ENCODE results near the gene VSTM2B. TPM values are rescaled to one million over a fixed set of nuclear protein-coding genes. Genes with fewer than 3 reads are reported as not detected.

VSTM2B gene
- polyA plus RNA-seq, 4 donors: 0.19 to 0.65 (median 0.45) TPM

GRCh38 chr19:29562299-29563297 lies 36.8 kb downstream of the VSTM2B start:
- no peak for DNase-seq (ENCODE audit: low read depth in 4 of 4, low spot score in 3 of 4)

DNA sequence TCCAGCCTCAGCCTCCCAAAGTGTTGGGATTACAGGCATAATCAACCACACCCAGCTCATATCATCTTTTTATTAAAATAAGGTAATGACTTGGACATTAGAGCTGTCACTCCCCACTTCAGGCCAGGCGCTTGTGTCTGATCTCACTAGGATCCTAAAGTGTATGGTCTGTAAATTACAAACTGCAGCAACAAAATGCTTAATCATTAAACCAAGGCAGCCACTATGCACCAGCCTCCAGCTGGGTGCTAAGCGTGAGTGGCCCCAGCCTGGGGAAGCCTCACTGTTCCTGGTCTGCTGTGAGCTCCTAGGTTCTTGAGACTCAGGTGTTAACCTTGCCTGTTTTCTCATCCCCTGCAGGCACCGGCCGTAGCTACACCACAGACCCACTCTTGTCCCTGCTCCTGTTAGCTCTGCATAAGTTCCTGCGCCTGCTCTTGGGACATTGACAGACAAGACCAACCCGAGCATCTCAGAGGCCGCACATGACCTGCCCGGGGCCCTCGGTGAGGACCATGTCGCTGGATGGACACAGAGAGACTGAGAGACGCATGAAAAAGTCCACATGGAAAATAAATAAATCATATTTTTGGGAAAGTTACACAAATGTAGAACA lies 37.8 kb downstream of the VSTM2B start:
- DNase-seq (ENCODE audit: low read depth in 4 of 4, low spot score in 3 of 4): no peak

- DNase-seq (ENCODE audit: low read depth in 4 of 4, low spot score in 3 of 4): no peak
Measured at GRCh38 chr19:29564574-29565005, 38.8 kb downstream of the VSTM2B start.

DNA sequence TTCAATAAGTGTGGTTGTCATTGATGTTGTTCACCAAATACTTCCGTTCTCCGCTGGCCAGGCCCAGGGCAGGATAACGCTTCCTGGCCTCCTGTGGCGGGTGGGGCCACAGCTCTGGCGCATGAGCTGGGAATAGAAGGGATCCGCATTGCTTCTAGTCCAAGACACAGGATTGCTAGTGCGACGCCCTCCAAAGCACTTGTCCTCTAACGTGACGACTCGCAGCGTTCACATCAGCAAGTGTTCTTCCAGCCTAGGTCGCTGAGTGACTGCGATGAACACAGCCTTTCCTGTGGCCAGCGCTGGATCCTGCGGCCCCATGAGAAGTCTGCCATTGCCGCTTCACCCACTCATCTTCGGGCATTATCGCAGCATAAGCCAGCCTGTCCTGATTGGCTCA lies 39.4 kb downstream of the VSTM2B start:
- no peak for DNase-seq (ENCODE audit: low read depth in 4 of 4, low spot score in 3 of 4)

DNA sequence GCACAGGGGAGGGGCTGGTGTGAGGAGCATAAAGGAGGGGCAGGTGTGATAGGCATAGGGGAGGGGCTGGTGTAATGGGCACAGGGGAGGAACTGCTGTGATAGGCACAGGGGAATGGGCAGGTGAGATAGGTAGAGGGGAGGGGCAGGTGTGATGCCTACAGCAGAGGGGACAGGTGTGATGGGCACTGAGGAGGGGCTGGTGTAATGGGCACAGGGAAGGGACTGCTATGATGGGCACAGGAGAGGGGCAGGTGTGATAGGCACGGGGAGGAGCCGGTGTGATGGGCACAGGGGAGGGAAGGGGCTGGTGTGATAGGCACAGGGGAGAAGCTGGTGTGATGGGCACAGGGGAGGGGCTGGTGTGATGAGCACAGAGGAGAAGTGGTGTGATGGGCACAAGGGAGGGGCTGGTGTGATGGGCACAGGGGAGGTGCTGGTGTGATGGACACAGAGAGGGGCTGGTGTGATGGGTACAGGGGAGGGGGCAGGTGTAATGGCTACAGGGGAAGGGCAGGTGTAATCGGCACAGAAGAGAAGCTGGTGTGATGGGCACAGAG lies 40.8 kb downstream of the VSTM2B start:
- DNase-seq (ENCODE audit: low read depth in 4 of 4, low spot score in 3 of 4): no peak

- DNase-seq (ENCODE audit: low read depth in 4 of 4, low spot score in 3 of 4): no peak
Measured at GRCh38 chr19:29567366-29567915, 41.6 kb downstream of the VSTM2B start.

GRCh38 chr19:29568036-29569025 lies 42.5 kb downstream of the VSTM2B start:
- no peak for DNase-seq (ENCODE audit: low read depth in 4 of 4, low spot score in 3 of 4)

GRCh38 chr19:29569038-29569911 lies 43.5 kb downstream of the VSTM2B start:
- DNase-seq (ENCODE audit: low read depth in 4 of 4, low spot score in 3 of 4): no peak

DNA sequence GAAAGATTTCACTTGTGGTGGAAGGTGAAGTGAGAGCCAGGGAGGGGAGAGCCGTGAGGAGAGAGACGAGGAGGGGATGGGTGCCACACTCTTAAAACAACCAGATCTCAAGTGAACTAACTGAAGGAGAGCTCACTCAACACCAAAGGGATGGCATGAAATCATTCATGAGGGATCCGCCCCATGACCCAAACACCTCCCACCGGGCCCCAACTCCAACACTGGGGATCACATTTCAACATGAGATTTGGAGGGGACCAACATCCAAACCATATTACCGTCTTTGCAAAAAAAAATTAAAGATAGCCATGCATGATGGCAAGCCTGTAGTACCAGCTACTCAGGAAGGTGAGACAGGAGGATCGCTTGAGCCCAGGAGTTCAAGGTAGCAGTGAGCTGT lies 45.4 kb downstream of the VSTM2B start:
- no peak for DNase-seq (ENCODE audit: low read depth in 4 of 4, low spot score in 3 of 4)

GRCh38 chr19:29573486-29573885 lies 47.7 kb downstream of the VSTM2B start:
- no peak for DNase-seq (ENCODE audit: low read depth in 4 of 4, low spot score in 3 of 4)

- DNase-seq (ENCODE audit: low read depth in 4 of 4, low spot score in 3 of 4): no peak
Measured at GRCh38 chr19:29574510-29574909, 48.7 kb downstream of the VSTM2B start.

- no peak for DNase-seq (ENCODE audit: low read depth in 4 of 4, low spot score in 3 of 4)
Measured at GRCh38 chr19:29576046-29576606, 50.3 kb downstream of the VSTM2B start.

DNA sequence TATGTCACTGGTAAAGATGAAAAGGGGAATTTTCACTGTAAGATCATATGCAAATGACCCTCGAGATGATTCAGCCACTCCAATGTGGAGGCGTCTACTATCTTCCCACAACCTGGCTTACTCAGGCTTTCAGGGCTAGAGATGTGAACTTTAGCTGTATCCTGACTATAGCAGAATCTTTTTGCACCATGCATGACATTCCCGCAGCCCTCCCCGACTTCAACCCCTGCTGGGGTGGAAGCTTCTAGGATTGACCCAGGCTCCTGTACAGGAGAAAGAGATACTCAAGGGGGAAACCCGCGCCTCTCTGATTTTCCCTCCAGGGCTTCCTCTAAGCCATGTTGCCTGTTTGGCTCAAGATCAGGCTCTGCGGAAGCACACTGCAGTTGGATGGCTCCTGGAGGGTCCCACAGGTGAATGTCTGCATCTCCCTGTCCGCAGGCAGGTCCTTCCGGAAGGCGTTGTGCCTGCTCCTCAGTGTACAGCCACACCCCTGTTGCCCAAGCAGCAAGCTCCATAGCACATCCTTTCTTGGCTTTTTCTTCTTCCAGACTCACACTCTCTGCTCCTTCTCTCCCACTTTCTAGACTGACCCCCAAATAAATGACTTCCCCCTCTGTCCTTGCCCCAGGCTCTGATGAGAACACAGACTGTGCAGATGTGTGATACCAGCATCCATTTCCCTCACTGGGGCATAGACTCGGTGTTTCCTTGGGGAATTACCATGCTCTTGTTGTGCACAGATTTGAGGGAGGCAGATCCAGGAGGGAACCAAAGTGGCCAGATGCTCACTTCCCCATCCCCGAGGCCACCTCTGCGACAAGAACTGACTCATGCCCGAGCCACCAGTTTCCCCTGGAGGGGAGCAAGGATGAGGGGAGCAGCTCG lies 51.2 kb downstream of the VSTM2B start:
- no peak for DNase-seq (ENCODE audit: low read depth in 4 of 4, low spot score in 3 of 4)

DNA sequence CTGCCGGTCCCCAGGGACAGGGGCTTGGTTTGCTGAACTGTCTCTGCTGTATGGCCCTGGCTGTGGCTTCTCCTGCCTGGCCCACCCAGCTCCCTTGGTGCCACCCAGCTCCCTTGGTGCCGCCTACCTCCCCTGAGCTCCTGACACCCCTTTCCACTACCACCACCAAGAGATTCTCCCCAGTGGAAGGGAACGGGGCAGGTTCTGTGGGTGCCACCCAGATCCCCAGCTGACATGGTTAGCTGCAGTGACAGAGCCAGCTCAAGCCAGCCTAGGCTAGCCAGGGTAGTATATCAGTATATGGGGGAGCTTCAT lies 51.8 kb downstream of the VSTM2B start:
- DNase-seq (ENCODE audit: low read depth in 4 of 4, low spot score in 3 of 4): no peak

DNA sequence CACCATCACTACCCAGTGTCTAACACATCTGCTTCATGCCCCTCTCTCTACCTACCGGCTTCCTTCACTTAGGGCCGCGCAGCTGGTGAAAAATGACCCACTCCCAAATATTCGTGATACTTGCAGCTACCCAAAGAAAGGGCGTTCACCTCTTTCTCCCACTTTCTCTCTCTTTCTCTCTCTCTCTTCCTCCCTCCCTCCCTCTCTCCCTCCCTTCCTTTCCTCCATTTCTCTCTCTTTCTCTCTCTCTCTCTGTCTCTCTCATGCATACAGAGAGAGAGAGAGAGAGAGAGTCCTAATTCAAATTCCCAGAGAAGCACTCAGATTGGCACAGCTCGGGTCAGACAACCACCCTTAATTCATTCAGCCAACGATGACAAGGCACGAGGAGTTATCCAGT lies 52.6 kb downstream of the VSTM2B start:
- DNase-seq (ENCODE audit: low read depth in 4 of 4, low spot score in 3 of 4): no peak

- DNase-seq (ENCODE audit: low read depth in 4 of 4, low spot score in 3 of 4): no peak
Measured at GRCh38 chr19:29579308-29579910, 53.6 kb downstream of the VSTM2B start.

- DNase-seq (ENCODE audit: low read depth in 4 of 4, low spot score in 3 of 4): no peak
Measured at GRCh38 chr19:29581398-29581797, 55.6 kb downstream of the VSTM2B start.

Data from right renal pelvis (tissue), 4 donors.